Naive thymus-derived CD4-positive, alpha-beta T cell (primary cell): ENCODE results near the gene RNF26. TPM values are rescaled to one million over a fixed set of nuclear protein-coding genes. Genes with fewer than 3 reads are reported as not detected.
A peak's percentile ranks its signal among the peaks of the same experiment; 100 is the strongest.

Source experiments
- ATAC-seq: fragments of 150-1000 bp; cut with Tn5 transposase; 2 replicates; pipeline ENCODE4 v1.10.0; 2021; ENCODE audit warnings: mild to moderate bottlenecking, moderate library complexity
- CTCF ChIA-PET: fragments of 350-600 bp; sonication (Branson Sonifier 250); formaldehyde crosslinking; loops from one replicate; lab custom pipeline; 2021; ENCODE audit warnings: antibody characterized with exemption; lab: Charles Lee
- POLR2A ChIA-PET: fragments of 350-600 bp; sonication (Branson Sonifier 250); formaldehyde crosslinking; loops from one replicate; lab custom pipeline; 2021; ENCODE audit warnings: antibody characterized with exemption, inconsistent platforms; lab: Charles Lee
- DNase-seq, 9 donors: peaks; one replicate each; pipeline versions ENCODE4 v3.0.0 to v3.0.0-alpha.2; 2020 to 2022; ENCODE audit warnings: mixed read lengths in 1 of 9
- H3K27ac ChIP-seq: one replicate; pipeline ENCODE4 v1.7.0; 2013; ENCODE audit warnings: mild to moderate bottlenecking, low read depth, low read length, moderate library complexity
- H3K27me3 ChIP-seq, 2 donors: one replicate each; pipeline ENCODE4 v1.7.0; 2013; ENCODE audit warnings: low read length in 2 of 2, mild to moderate bottlenecking in 2 of 2, moderate library complexity in 2 of 2; ENCODE audit not compliant: control insufficient read depth in 2 of 2, insufficient read depth in 2 of 2
- H3K36me3 ChIP-seq, 3 experiments: 1 replicate in 2 of 3; 2 replicates in 1 of 3; pipeline ENCODE4 v1.7.0; 2013; ENCODE audit warnings: low read length in 3 of 3, mild to moderate bottlenecking in 3 of 3, moderate library complexity in 1 of 3; ENCODE audit not compliant: insufficient read depth in 3 of 3, control insufficient read depth in 2 of 3
- H3K4me1 ChIP-seq, 2 donors: one replicate each; pipeline ENCODE4 v1.7.0; 2013; ENCODE audit warnings: low read length in 2 of 2, mild to moderate bottlenecking in 2 of 2, moderate library complexity in 1 of 2; ENCODE audit not compliant: control insufficient read depth in 2 of 2, insufficient read depth in 2 of 2
- H3K4me3 ChIP-seq: 2 replicates; pipeline ENCODE4 v1.7.0; 2013; ENCODE audit warnings: mild to moderate bottlenecking, low read length
- H3K9me3 ChIP-seq, 3 experiments: 1 replicate in 2 of 3; 2 replicates in 1 of 3; pipeline ENCODE4 v1.7.0; 2013; ENCODE audit warnings: low read length in 3 of 3; ENCODE audit not compliant: control insufficient read depth in 2 of 3
- H3K27ac Mint-ChIP-seq, 9 donors: one replicate each; pipeline ENCODE4 v1.8.0; 2020 to 2022; ENCODE audit warnings: mixed read lengths in 9 of 9, mild to moderate bottlenecking in 8 of 9, moderate library complexity in 5 of 9, inconsistent platforms in 2 of 9
- H3K27me3 Mint-ChIP-seq, 5 donors: one replicate each; pipeline ENCODE4 v1.8.0; 2021 to 2022; ENCODE audit warnings: mixed read lengths in 5 of 5, mild to moderate bottlenecking in 1 of 5
- H3K36me3 Mint-ChIP-seq, 5 donors: one replicate each; pipeline ENCODE4 v1.8.0; 2020 to 2022; ENCODE audit warnings: mixed read lengths in 5 of 5, mild to moderate bottlenecking in 3 of 5, inconsistent platforms in 1 of 5
- H3K4me1 Mint-ChIP-seq, 7 donors: one replicate each; pipeline ENCODE4 v1.8.0; 2020 to 2022; ENCODE audit warnings: mixed read lengths in 7 of 7, mild to moderate bottlenecking in 3 of 7, inconsistent platforms in 1 of 7
- H3K4me3 Mint-ChIP-seq, 10 donors: one replicate each; pipeline ENCODE4 v1.8.0; 2020 to 2022; ENCODE audit warnings: mild to moderate bottlenecking in 10 of 10, mixed read lengths in 10 of 10, moderate library complexity in 6 of 10, inconsistent platforms in 2 of 10
- H3K9me3 Mint-ChIP-seq, 11 donors: one replicate each; pipeline ENCODE4 v1.8.0; 2020 to 2022; ENCODE audit warnings: mixed read lengths in 11 of 11, mild to moderate bottlenecking in 4 of 11, inconsistent platforms in 1 of 11, moderate library complexity in 1 of 11
- intact Hi-C, 2 donors: fragments of 100-400 bp; cut with micrococcal nuclease; formaldehyde crosslinking; loops; one replicate each; pipeline ENCODE4 v1.15.1; 2023
- polyA plus RNA-seq, 2 donors: library from polyadenylated mRNA; unstranded; fragments of 300-500 nt; fragmentation: Illumina TruSeq; gene quantifications; one replicate each; pipeline ENCODE4 v1.2.3, GENCODE V29; 2021
- total RNA-seq, 6 experiments: library from RNA in 5 of 6; stranded (reverse) in 5 of 6; gene quantifications; 1 replicate in 5 of 6; 2 replicates in 1 of 6; pipeline ENCODE4 v1.2.3 and lab custom pipeline; 2021 to 2026

RNF26 gene
- total and polyA plus RNA-seq, 7 experiments from 2014 or later: 16.9 to 59.1 (median 24.4) TPM

DNA sequence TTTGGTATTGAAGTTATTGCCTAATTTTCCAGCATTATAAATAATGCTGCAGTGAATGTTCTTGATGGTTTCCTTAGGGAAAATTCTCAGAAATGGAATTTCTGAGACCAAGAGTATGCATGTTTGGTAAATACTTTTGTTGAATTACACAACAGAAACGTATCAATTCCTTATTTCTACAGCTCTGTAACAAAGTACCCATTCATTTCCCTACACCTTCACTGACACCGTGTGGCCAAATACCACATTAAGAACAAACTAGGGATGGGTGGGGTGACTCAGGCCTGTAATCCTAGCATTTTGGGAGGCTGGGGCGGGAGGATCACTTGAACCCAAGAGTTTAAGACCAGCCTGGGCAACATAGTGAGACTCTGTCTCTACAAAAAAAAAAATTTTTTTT, 39.1 kb upstream of the RNF26 start:
- H3K9me3 ChIP-seq: peaks cover 0 to 3% (median 0%) of the 10 kb centered on the region in 3 experiments
- no peaks in the 10 kb centered on the region for H3K27me3 ChIP-seq
- H3K4me1 Mint-ChIP-seq: no peaks in the 10 kb centered on the region
- ChIA-PET CTCF (no interaction called here), POLR2A (no interaction called here)
- no peak overlapping the region for H3K4me3 ChIP-seq
- DNase-seq (no peak), ATAC-seq (no peak)
- H3K36me3 Mint-ChIP-seq: peaks cover 6 to 47% (median 31%) of the 10 kb centered on the region in 5 donors
- H3K36me3 ChIP-seq: peaks cover 18 to 47% (median 34%) of the 10 kb centered on the region in 3 experiments
- intact Hi-C loops: no loop called here
- no peak overlapping the region for H3K4me3 Mint-ChIP-seq
- peak overlapping the region in 1 of 9 donors; percentile 36 for H3K27ac Mint-ChIP-seq
- no peaks in the 10 kb centered on the region for H3K27me3 Mint-ChIP-seq
- no peaks in the 10 kb centered on the region for H3K4me1 ChIP-seq
- H3K27ac ChIP-seq: no peak overlapping the region
- H3K9me3 Mint-ChIP-seq: peaks cover 0 to 3% (median 0%) of the 10 kb centered on the region in 11 donors

DNA sequence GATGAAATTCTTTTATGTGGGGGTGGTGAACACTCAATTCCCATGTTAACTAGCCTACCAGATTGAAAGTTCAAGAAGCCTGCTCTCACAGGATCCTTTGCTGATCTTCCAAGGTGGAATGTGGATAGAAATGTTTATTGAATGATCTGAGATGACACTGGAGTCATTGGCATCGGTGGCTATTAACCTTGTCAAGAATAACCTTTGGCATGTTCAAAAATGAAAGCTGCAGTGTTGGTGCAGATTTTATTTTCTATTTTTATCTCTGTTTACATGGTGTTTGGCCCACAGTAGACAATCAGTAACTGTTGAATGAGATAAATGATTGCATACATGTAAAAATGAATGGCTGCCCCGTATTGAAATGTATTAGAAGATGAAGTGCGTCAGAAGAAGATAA, 36.4 kb upstream of the RNF26 start:
- Mint-ChIP-seq H3K27me3 (no peaks in the 10 kb centered on the region), H3K36me3 (peaks cover 19 to 64% (median 29%) of the 10 kb centered on the region in 5 donors), H3K9me3 (no peaks in the 10 kb centered on the region), H3K27ac (peak overlapping the region in 3 of 9 donors; percentile 19 to 64 (median 28)), H3K4me1 (peaks cover 0 to 16% (median 6%) of the 10 kb centered on the region in 7 donors), H3K4me3 (no peak overlapping the region)
- H3K4me1 ChIP-seq: no peaks in the 10 kb centered on the region
- POLR2A ChIA-PET: interaction anchor here (0.6 to 1.2 kb wide), 3 partner anchors 18 to 108 kb away, joined by 3 to 4 read pairs (median 3); no protein-coding TSS in a partner anchor
- intact Hi-C loops: no loop called here
- DNase-seq (no peak), ATAC-seq (no peak)
- no peak overlapping the region for H3K27ac ChIP-seq
- H3K9me3 ChIP-seq: no peaks in the 10 kb centered on the region
- no peaks in the 10 kb centered on the region for H3K27me3 ChIP-seq
- H3K4me3 ChIP-seq: no peak overlapping the region
- CTCF ChIA-PET: interaction anchor here (0.6 to 2.6 kb wide), 5 partner anchors 23 to 227 kb away, joined by 3 to 13 read pairs (median 3); no protein-coding TSS in a partner anchor
- H3K36me3 ChIP-seq: peaks cover 27 to 65% (median 39%) of the 10 kb centered on the region in 3 experiments

DNA sequence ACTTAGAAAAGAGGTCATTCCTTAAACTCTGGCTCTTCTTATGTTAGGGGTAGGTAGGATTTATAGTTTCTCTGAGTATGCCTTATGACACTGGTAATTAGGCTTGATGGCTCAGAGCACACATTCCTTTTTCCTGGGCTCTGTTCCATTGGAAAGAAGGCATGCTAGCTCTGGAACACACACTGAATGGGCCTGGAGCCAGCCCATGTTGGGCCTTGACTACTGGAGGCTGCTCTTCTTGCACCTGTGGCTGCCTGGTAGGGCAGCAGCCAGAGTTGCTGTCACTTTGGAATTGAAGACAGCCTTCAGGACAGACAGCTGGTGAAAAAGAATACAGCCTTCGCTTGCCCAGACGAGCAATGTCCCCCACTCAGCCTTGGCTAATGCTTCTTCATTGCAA, 35.6 kb upstream of the RNF26 start:
- no peaks in the 10 kb centered on the region for H3K27me3 Mint-ChIP-seq
- H3K36me3 Mint-ChIP-seq: peaks cover 25 to 69% (median 34%) of the 10 kb centered on the region in 5 donors
- CTCF ChIA-PET: no interaction called here
- Histone ChIP-seq H3K27me3 (no peaks in the 10 kb centered on the region), H3K27ac (no peak overlapping the region), H3K9me3 (no peaks in the 10 kb centered on the region), H3K36me3 (peaks cover 27 to 72% (median 39%) of the 10 kb centered on the region in 3 experiments), H3K4me1 (no peaks in the 10 kb centered on the region), H3K4me3 (no peak overlapping the region)
- POLR2A ChIA-PET: interaction anchor here (1.0 to 3.0 kb wide), 3 partner anchors 10 to 22 kb away, joined by 3 to 9 read pairs (median 4); no protein-coding TSS in a partner anchor
- H3K4me3 Mint-ChIP-seq: no peak overlapping the region
- intact Hi-C loops: no loop called here
- no peak for DNase-seq
- H3K27ac Mint-ChIP-seq: peak overlapping the region in 1 of 9 donors; percentile 18
- peaks cover 0 to 16% (median 6%) of the 10 kb centered on the region in 7 donors for H3K4me1 Mint-ChIP-seq
- no peak for ATAC-seq
- no peaks in the 10 kb centered on the region for H3K9me3 Mint-ChIP-seq

GRCh38 chr11:119299416-119299815, 34.9 kb upstream of the RNF26 start:
- Histone ChIP-seq H3K4me3 (no peak overlapping the region), H3K27ac (no peak overlapping the region), H3K36me3 (peaks cover 27 to 75% (median 39%) of the 10 kb centered on the region in 3 experiments), H3K27me3 (no peaks in the 10 kb centered on the region), H3K4me1 (no peaks in the 10 kb centered on the region), H3K9me3 (no peaks in the 10 kb centered on the region)
- DNase-seq (no peak), ATAC-seq (no peak)
- no peaks in the 10 kb centered on the region for H3K9me3 Mint-ChIP-seq
- intact Hi-C loops: no loop called here
- no peak overlapping the region for H3K4me3 Mint-ChIP-seq
- peaks cover 0 to 22% (median 11%) of the 10 kb centered on the region in 7 donors for H3K4me1 Mint-ChIP-seq
- ChIA-PET CTCF (interaction anchor here (1.8 kb wide), 1 partner anchor 22 kb away, joined by 5 read pairs; no protein-coding TSS in a partner anchor), POLR2A (interaction anchor here (0.9 to 3.0 kb wide), 5 partner anchors 9 to 205 kb away, joined by 3 to 9 read pairs (median 4); no protein-coding TSS in a partner anchor)
- H3K36me3 Mint-ChIP-seq: peaks cover 27 to 74% (median 39%) of the 10 kb centered on the region in 5 donors
- H3K27me3 Mint-ChIP-seq: no peaks in the 10 kb centered on the region
- peak overlapping the region in 2 of 9 donors; percentile 12 to 18 for H3K27ac Mint-ChIP-seq

DNA sequence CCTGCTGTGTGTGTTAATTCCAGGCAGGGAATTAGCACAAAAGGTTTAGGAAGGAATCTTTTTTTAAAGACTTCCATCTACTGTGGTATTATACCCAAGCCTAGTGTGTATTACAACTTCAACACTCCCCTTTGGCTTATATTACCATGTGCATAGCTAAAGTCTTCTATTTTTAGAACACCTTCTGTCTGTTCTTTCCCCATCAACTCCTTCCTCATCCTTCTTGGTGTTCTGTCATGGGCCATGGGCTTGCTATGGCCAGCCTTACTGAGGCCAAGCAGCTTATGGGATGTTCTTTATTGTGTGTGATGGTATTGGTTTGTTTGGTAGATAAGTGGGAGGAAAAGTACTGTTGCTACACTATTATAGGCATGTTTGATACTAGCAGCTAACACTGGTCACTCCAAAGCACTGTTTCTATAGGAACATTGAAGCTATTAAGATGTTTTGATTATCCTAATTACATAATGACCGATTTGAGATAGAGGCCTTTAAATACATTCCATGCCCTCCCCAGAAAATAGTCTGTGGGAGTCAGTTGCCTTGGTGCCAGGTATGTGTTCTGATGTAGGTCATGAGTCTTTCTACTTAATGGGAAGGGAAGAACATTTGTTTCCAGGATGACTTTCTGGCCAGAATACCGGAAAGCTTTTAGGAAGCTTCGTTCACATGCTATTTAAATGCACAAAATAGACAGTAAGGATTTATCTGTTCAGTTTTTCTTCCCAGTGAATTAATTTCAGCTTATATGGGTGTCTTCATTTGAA, 33.9 kb upstream of the RNF26 start:
- Histone ChIP-seq H3K9me3 (no peaks in the 10 kb centered on the region), H3K4me3 (no peak overlapping the region), H3K27me3 (no peaks in the 10 kb centered on the region), H3K4me1 (peaks cover 0 to 8% of the 10 kb centered on the region in 2 donors), H3K36me3 (peaks cover 22 to 73% (median 39%) of the 10 kb centered on the region in 3 experiments), H3K27ac (no peak overlapping the region)
- DNase-seq (no peak), ATAC-seq (no peak)
- ChIA-PET POLR2A (interaction anchor here (0.6 to 3.0 kb wide), 6 partner anchors 8 to 206 kb away, joined by 3 to 9 read pairs (median 4); no protein-coding TSS in a partner anchor), CTCF (interaction anchor here (0.7 to 1.8 kb wide), 4 partner anchors 21 to 104 kb away, joined by 3 to 5 read pairs (median 3); partner anchors contain the start of gene CBL)
- H3K4me1 Mint-ChIP-seq: peaks cover 8 to 32% (median 19%) of the 10 kb centered on the region in 7 donors
- peak overlapping the region in 6 of 9 donors; percentile 26 to 98 (median 50) for H3K27ac Mint-ChIP-seq
- H3K36me3 Mint-ChIP-seq: peaks cover 27 to 70% (median 41%) of the 10 kb centered on the region in 5 donors
- H3K27me3 Mint-ChIP-seq: no peaks in the 10 kb centered on the region
- H3K4me3 Mint-ChIP-seq: no peak overlapping the region
- H3K9me3 Mint-ChIP-seq: peaks cover 0 to 1% (median 0%) of the 10 kb centered on the region in 11 donors
- intact Hi-C loops: no loop called here

- no peak overlapping the region for H3K4me3 ChIP-seq
- H3K4me3 Mint-ChIP-seq: no peak overlapping the region
- H3K36me3 Mint-ChIP-seq: peaks cover 21 to 55% (median 38%) of the 10 kb centered on the region in 5 donors
Observed at GRCh38 chr11:119303227-119303718, 31.1 kb upstream of the RNF26 start.

More at GRCh38 chr11:119303227-119303718, 31.1 kb upstream of the RNF26 start:
- Mint-ChIP-seq H3K4me1 (peaks cover 21 to 55% (median 42%) of the 10 kb centered on the region in 7 donors), H3K27ac (peak overlapping the region in 8 of 9 donors; percentile 9 to 100 (median 98)), H3K27me3 (no peaks in the 10 kb centered on the region), H3K9me3 (peaks cover 0 to 1% (median 0%) of the 10 kb centered on the region in 11 donors)
- intact Hi-C loops: no loop called here
- Histone ChIP-seq H3K9me3 (no peaks in the 10 kb centered on the region), H3K27me3 (no peaks in the 10 kb centered on the region), H3K4me1 (peaks cover 0 to 31% of the 10 kb centered on the region in 2 donors), H3K27ac (no peak overlapping the region), H3K36me3 (peaks cover 17 to 55% (median 28%) of the 10 kb centered on the region in 3 experiments)
- ATAC-seq: no peak
- CTCF ChIA-PET: interaction anchor here (1.3 to 3.7 kb wide), 3 partner anchors 19 to 98 kb away, joined by 3 to 19 read pairs (median 4); partner anchors contain the start of gene CBL
- POLR2A ChIA-PET: interaction anchor here (0.8 to 1.3 kb wide), 2 partner anchors 11 to 16 kb away, joined by 3 read pairs; no protein-coding TSS in a partner anchor
- DNase-seq: no peak
